ENCODE measurements around the gene RYR2. TPM values are rescaled to one million over a fixed set of nuclear protein-coding genes. Genes with fewer than 3 reads are reported as not detected.
"Not testable (repeated sequence)": the region's sequence is repeated elsewhere in the genome, so short reads cannot be mapped to it uniquely, and the experiment has no call there.

Gene RYR2
- total and polyA plus RNA-seq, 4 donors = 9.2 to 31.2 (median 17.3) TPM

- H3K4me3 ChIP-seq (ENCODE audit: low read depth, low read length); H3K27me3 ChIP-seq (ENCODE audit: control insufficient read depth, insufficient read depth, low read length); DNase-seq (ENCODE audit: low read depth in 4 of 6, low spot score in 6 of 6); H3K9me3 ChIP-seq (ENCODE audit: control insufficient read depth, insufficient read depth, low read length); H3K36me3 ChIP-seq (ENCODE audit: control insufficient read depth, insufficient read depth, low read length); H3K27ac ChIP-seq (ENCODE audit: low read depth, low read length); H3K4me1 ChIP-seq (ENCODE audit: control insufficient read depth, insufficient read depth, low read length): not testable (repeated sequence)
- no CpG with 5 or more reads among the region's 3 CpGs for WGBS (ENCODE audit: insufficient coverage)
Measured at GRCh38 chr1:237277994-237278393, 236.0 kb downstream of the RYR2 start.

DNA sequence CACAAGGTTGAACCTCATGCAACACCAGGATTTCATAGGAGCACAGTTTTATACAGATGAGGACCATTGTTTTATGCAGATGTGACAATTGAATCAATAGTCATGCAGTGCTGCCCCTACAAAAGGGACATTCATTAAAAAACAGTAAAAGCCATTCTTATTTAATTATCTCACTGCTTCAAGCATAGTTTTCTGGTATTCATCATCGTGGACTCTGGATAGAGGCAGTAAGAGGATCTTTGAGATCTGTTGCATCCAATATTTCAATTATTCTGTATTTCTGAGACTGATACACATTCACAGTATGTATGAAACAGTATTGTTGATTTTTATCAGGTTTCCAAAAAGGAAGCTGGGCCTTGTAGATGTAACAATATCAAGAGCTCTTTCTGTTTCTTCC, 237.6 kb downstream of the RYR2 start:
- no CpG with 5 or more reads among the region's 1 CpG for WGBS (ENCODE audit: insufficient coverage)
- H3K9me3 ChIP-seq (ENCODE audit: control insufficient read depth, insufficient read depth, low read length) = no peaks in the 10 kb centered on the region

GRCh38 chr1:237281481-237281880, 239.5 kb downstream of the RYR2 start:
- 60% methylated on average over 2 of the region's 2 CpGs for WGBS (ENCODE audit: insufficient coverage)
- no peak for DNase-seq (ENCODE audit: low read depth in 4 of 6, low spot score in 6 of 6)
- no peak overlapping the region for H3K27ac ChIP-seq (ENCODE audit: low read depth, low read length)
- H3K9me3 ChIP-seq (ENCODE audit: control insufficient read depth, insufficient read depth, low read length) = no peaks in the 10 kb centered on the region
- no peaks in the 10 kb centered on the region for H3K36me3 ChIP-seq (ENCODE audit: control insufficient read depth, insufficient read depth, low read length)
- no peak overlapping the region for H3K4me3 ChIP-seq (ENCODE audit: low read depth, low read length)
- H3K4me1 ChIP-seq (ENCODE audit: control insufficient read depth, insufficient read depth, low read length) = no peaks in the 10 kb centered on the region
- no peaks in the 10 kb centered on the region for H3K27me3 ChIP-seq (ENCODE audit: control insufficient read depth, insufficient read depth, low read length)

More for the DNA sequence above, 237.6 kb downstream of the RYR2 start:
- no peaks in the 10 kb centered on the region for H3K36me3 ChIP-seq (ENCODE audit: control insufficient read depth, insufficient read depth, low read length)
- H3K27ac ChIP-seq (ENCODE audit: low read depth, low read length) = no peak overlapping the region
- H3K4me1 ChIP-seq (ENCODE audit: control insufficient read depth, insufficient read depth, low read length) = no peaks in the 10 kb centered on the region
- H3K27me3 ChIP-seq (ENCODE audit: control insufficient read depth, insufficient read depth, low read length) = no peaks in the 10 kb centered on the region
- no peak for DNase-seq (ENCODE audit: low read depth in 4 of 6, low spot score in 6 of 6)
- H3K4me3 ChIP-seq (ENCODE audit: low read depth, low read length) = no peak overlapping the region

DNA sequence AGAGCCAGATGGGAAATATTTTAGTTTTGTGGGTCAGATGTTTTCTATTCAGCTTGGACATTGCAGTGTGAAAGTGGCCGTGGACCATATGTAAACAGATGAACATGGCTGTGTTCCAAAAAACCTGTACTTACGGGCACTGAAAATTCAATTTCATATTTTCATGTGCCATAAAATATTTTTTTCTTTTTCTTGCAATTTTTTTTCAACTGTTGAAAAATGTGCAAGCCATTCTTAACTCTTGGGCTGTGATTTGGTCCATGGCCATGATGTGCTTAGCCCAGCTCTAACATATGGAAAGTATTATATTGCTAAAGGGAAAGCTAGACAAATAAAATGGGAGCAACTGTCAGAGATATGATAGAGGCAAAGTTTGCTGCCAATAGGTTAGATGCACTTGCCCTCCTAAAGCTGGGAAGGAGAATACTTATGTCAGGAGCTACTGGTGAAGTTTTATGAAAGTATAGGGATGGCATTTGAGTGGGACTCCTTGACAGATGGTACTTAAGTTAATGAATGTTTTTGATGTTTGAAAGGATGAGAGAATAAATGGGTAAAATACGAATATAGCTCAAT, 240.3 kb downstream of the RYR2 start:
- WGBS (ENCODE audit: insufficient coverage) = 78% methylated on average over 3 of the region's 3 CpGs
- Histone ChIP-seq H3K36me3 (ENCODE audit: control insufficient read depth, insufficient read depth, low read length) (no peaks in the 10 kb centered on the region), H3K4me1 (ENCODE audit: control insufficient read depth, insufficient read depth, low read length) (no peaks in the 10 kb centered on the region), H3K4me3 (ENCODE audit: low read depth, low read length) (no peak overlapping the region), H3K27ac (ENCODE audit: low read depth, low read length) (no peak overlapping the region), H3K9me3 (ENCODE audit: control insufficient read depth, insufficient read depth, low read length) (no peaks in the 10 kb centered on the region), H3K27me3 (ENCODE audit: control insufficient read depth, insufficient read depth, low read length) (no peaks in the 10 kb centered on the region)
- peak in 1 of 6 donors; percentile 60 for DNase-seq (ENCODE audit: low read depth in 4 of 6, low spot score in 6 of 6)

GRCh38 chr1:237287876-237288521, 246.0 kb downstream of the RYR2 start:
- WGBS (ENCODE audit: insufficient coverage) = 78% methylated on average over 5 of the region's 6 CpGs
- Histone ChIP-seq H3K4me1 (ENCODE audit: control insufficient read depth, insufficient read depth, low read length) (no peaks in the 10 kb centered on the region), H3K9me3 (ENCODE audit: control insufficient read depth, insufficient read depth, low read length) (no peaks in the 10 kb centered on the region), H3K36me3 (ENCODE audit: control insufficient read depth, insufficient read depth, low read length) (no peaks in the 10 kb centered on the region), H3K27me3 (ENCODE audit: control insufficient read depth, insufficient read depth, low read length) (no peaks in the 10 kb centered on the region), H3K27ac (ENCODE audit: low read depth, low read length) (no peak overlapping the region), H3K4me3 (ENCODE audit: low read depth, low read length) (no peak overlapping the region)
- no peak for DNase-seq (ENCODE audit: low read depth in 4 of 6, low spot score in 6 of 6)

GRCh38 chr1:237293804-237294203, 251.8 kb downstream of the RYR2 start:
- Histone ChIP-seq H3K9me3 (ENCODE audit: control insufficient read depth, insufficient read depth, low read length) (no peaks in the 10 kb centered on the region), H3K4me3 (ENCODE audit: low read depth, low read length) (no peak overlapping the region), H3K27me3 (ENCODE audit: control insufficient read depth, insufficient read depth, low read length) (no peaks in the 10 kb centered on the region), H3K4me1 (ENCODE audit: control insufficient read depth, insufficient read depth, low read length) (no peaks in the 10 kb centered on the region), H3K36me3 (ENCODE audit: control insufficient read depth, insufficient read depth, low read length) (no peaks in the 10 kb centered on the region), H3K27ac (ENCODE audit: low read depth, low read length) (no peak overlapping the region)
- WGBS (ENCODE audit: insufficient coverage) = no CpG with 5 or more reads among the region's 2 CpGs
- DNase-seq (ENCODE audit: low read depth in 4 of 6, low spot score in 6 of 6) = no peak

GRCh38 chr1:237296861-237297260, 254.9 kb downstream of the RYR2 start:
- H3K4me1 ChIP-seq (ENCODE audit: control insufficient read depth, insufficient read depth, low read length) = no peaks in the 10 kb centered on the region
- H3K4me3 ChIP-seq (ENCODE audit: low read depth, low read length) = no peak overlapping the region
- H3K27me3 ChIP-seq (ENCODE audit: control insufficient read depth, insufficient read depth, low read length) = no peaks in the 10 kb centered on the region
- no peaks in the 10 kb centered on the region for H3K9me3 ChIP-seq (ENCODE audit: control insufficient read depth, insufficient read depth, low read length)
- no peak for DNase-seq (ENCODE audit: low read depth in 4 of 6, low spot score in 6 of 6)
- H3K36me3 ChIP-seq (ENCODE audit: control insufficient read depth, insufficient read depth, low read length) = no peaks in the 10 kb centered on the region
- H3K27ac ChIP-seq (ENCODE audit: low read depth, low read length) = no peak overlapping the region
- WGBS (ENCODE audit: insufficient coverage) = no CpG with 5 or more reads among the region's 4 CpGs

DNA sequence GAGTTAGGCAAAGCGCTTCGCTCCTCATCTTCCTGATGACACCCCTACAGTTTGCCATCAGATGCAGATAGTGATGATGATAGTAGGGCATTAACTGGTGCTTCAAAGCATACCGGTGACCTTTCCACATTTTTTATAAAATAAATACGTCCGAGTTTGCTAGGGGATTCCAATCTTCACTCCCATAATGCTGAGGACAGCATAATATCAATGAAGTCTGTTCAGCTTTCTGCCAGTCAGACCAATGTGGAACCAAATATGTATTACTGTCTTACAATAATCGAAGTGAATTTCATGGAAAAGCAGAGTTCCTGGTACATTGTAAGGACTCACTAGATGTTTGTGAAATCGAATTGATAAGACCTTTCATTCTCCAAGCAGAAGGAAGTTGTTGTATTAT, 258.7 kb downstream of the RYR2 start:
- WGBS (ENCODE audit: insufficient coverage) = no CpG with 5 or more reads among the region's 7 CpGs
- no peak for DNase-seq (ENCODE audit: low read depth in 4 of 6, low spot score in 6 of 6)
- no peak overlapping the region for H3K27ac ChIP-seq (ENCODE audit: low read depth, low read length)

DNA sequence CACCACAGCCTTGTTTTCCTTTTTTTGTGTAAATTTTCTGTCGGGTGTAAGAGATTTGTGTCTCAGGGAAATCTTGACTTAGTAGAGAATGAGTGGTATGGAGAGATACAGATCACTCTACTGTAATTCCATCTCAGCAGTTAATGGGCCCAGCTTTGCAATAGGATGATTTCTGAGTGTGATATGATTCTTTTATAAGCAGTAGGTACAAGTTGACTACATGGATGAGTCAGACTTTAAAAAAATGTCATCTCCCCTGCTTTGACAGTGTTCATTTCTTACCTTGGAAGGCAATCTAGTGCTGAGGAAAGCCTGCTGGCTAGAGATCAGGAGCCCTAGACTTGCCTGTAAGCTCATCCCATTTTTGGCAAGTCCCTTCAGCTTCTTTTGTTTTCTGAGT, 261.9 kb downstream of the RYR2 start:
- H3K27ac ChIP-seq (ENCODE audit: low read depth, low read length) = no peak overlapping the region
- H3K9me3 ChIP-seq (ENCODE audit: control insufficient read depth, insufficient read depth, low read length) = no peaks in the 10 kb centered on the region
- no peaks in the 10 kb centered on the region for H3K36me3 ChIP-seq (ENCODE audit: control insufficient read depth, insufficient read depth, low read length)
- DNase-seq (ENCODE audit: low read depth in 4 of 6, low spot score in 6 of 6) = peak in 1 of 6 donors; percentile 16
- H3K4me1 ChIP-seq (ENCODE audit: control insufficient read depth, insufficient read depth, low read length) = no peaks in the 10 kb centered on the region
- H3K4me3 ChIP-seq (ENCODE audit: low read depth, low read length) = no peak overlapping the region
- no peaks in the 10 kb centered on the region for H3K27me3 ChIP-seq (ENCODE audit: control insufficient read depth, insufficient read depth, low read length)
- WGBS (ENCODE audit: insufficient coverage) = no CpG with 5 or more reads among the region's 1 CpG

More for the DNA sequence above, 258.7 kb downstream of the RYR2 start:
- no peaks in the 10 kb centered on the region for H3K27me3 ChIP-seq (ENCODE audit: control insufficient read depth, insufficient read depth, low read length)
- H3K36me3 ChIP-seq (ENCODE audit: control insufficient read depth, insufficient read depth, low read length) = no peaks in the 10 kb centered on the region
- H3K9me3 ChIP-seq (ENCODE audit: control insufficient read depth, insufficient read depth, low read length) = no peaks in the 10 kb centered on the region
- no peak overlapping the region for H3K4me3 ChIP-seq (ENCODE audit: low read depth, low read length)
- no peaks in the 10 kb centered on the region for H3K4me1 ChIP-seq (ENCODE audit: control insufficient read depth, insufficient read depth, low read length)

DNA sequence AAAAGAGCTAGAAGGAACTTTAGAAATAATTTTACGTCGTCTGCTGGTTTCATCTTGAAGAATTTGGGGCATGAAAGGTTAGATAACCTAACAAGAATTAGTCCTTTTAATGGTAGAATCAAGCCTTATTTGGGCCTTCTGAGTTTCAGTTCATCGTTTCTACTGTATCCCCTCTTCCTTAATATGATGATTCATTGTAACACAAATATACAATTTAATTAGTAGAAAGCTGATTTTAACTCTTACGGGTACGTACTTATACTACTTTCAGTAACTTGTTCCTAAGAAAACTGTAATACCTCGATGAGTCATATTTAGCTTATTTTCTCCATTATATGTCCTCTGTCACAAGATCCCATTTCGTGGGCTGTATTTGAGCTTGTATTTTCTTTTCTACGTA, 264.7 kb downstream of the RYR2 start:
- H3K9me3 ChIP-seq (ENCODE audit: control insufficient read depth, insufficient read depth, low read length) = no peaks in the 10 kb centered on the region
- H3K4me1 ChIP-seq (ENCODE audit: control insufficient read depth, insufficient read depth, low read length) = no peaks in the 10 kb centered on the region
- H3K27me3 ChIP-seq (ENCODE audit: control insufficient read depth, insufficient read depth, low read length) = no peaks in the 10 kb centered on the region
- no peaks in the 10 kb centered on the region for H3K36me3 ChIP-seq (ENCODE audit: control insufficient read depth, insufficient read depth, low read length)
- H3K27ac ChIP-seq (ENCODE audit: low read depth, low read length) = no peak overlapping the region
- 93% methylated on average over 2 of the region's 8 CpGs for WGBS (ENCODE audit: insufficient coverage)
- no peak for DNase-seq (ENCODE audit: low read depth in 4 of 6, low spot score in 6 of 6)
- H3K4me3 ChIP-seq (ENCODE audit: low read depth, low read length) = no peak overlapping the region
